Neural progenitor cell (in vitro differentiated cells): ENCODE results near the gene GRB2. TPM values are rescaled to one million over a fixed set of nuclear protein-coding genes. Genes with fewer than 3 reads are reported as not detected.
"Not testable (repeated sequence)": the region's sequence is repeated elsewhere in the genome, so short reads cannot be mapped to it uniquely, and the experiment has no call there.

Experiments
- DNase-seq: peaks from one replicate; pipeline ENCODE4 v3.0.0-alpha.2; 2016; ENCODE audit warnings: low spot score
- H2AFZ ChIP-seq: fragments of 200-600 bp; sonication (generic); replicated peaks from 2 replicates; pipeline ENCODE4 v1.6.1; 2016; ENCODE audit warnings: antibody characterized with exemption
- H3F3A ChIP-seq: fragments of 200-600 bp; sonication (generic); 2 replicates; pipeline ENCODE4 v1.6.1; 2016; ENCODE audit warnings: antibody characterized with exemption, low read depth
- H3K27ac ChIP-seq: fragments of 200-600 bp; sonication (generic); 2 replicates; pipeline ENCODE4 v1.5.1; 2016; ENCODE audit warnings: mild to moderate bottlenecking
- H3K27me3 ChIP-seq: fragments of 200-600 bp; sonication (generic); 2 replicates; pipeline ENCODE4 v1.6.1; 2016; ENCODE audit warnings: mild to moderate bottlenecking, moderate library complexity
- H3K36me3 ChIP-seq: fragments of 200-600 bp; sonication (generic); 2 replicates; pipeline ENCODE4 v1.5.1; 2016
- H3K4me1 ChIP-seq: fragments of 200-600 bp; sonication (generic); 2 replicates; pipeline ENCODE4 v1.6.1; 2016; ENCODE audit warnings: mixed run types
- H3K4me2 ChIP-seq: fragments of 200-600 bp; sonication (generic); 2 replicates; pipeline ENCODE4 v1.6.1; 2016
- H3K4me3 ChIP-seq: fragments of 200-600 bp; sonication (generic); 2 replicates; pipeline ENCODE4 v1.5.1; 2016
- H3K79me2 ChIP-seq: fragments of 200-600 bp; sonication (generic); 2 replicates; pipeline ENCODE4 v1.6.1; 2016; ENCODE audit warnings: low read depth
- H3K9ac ChIP-seq: fragments of 200-600 bp; sonication (generic); 2 replicates; pipeline ENCODE4 v1.6.1; 2016
- H3K9me3 ChIP-seq: fragments of 200-600 bp; sonication (generic); 2 replicates; pipeline ENCODE4 v1.5.1; 2016; ENCODE audit warnings: low read depth
- H4K20me1 ChIP-seq: fragments of 200-600 bp; sonication (generic); 2 replicates; pipeline ENCODE4 v1.6.1; 2016; ENCODE audit warnings: low read depth
- H3K27ac Mint-ChIP-seq: 3 replicates; pipeline ENCODE4 v1.8.0; 2021; ENCODE audit warnings: mixed read lengths
- H3K27me3 Mint-ChIP-seq: 2 replicates; pipeline ENCODE4 v1.8.0; 2022; ENCODE audit warnings: low read depth, mild to moderate bottlenecking, inconsistent platforms, moderate library complexity, mixed read lengths; ENCODE audit not compliant: insufficient read depth
- H3K36me3 Mint-ChIP-seq: 3 replicates; pipeline ENCODE4 v1.8.0; 2021; ENCODE audit warnings: mixed read lengths
- H3K4me1 Mint-ChIP-seq: 3 replicates; pipeline ENCODE4 v1.8.0; 2021; ENCODE audit warnings: mixed read lengths
- H3K4me3 Mint-ChIP-seq: 3 replicates; pipeline ENCODE4 v1.8.0; 2021; ENCODE audit warnings: mild to moderate bottlenecking, moderate library complexity, mixed read lengths
- H3K9me3 Mint-ChIP-seq: 3 replicates; pipeline ENCODE4 v1.8.0; 2020; ENCODE audit warnings: mixed read lengths
- CTCF ChIP-seq: fragments of 200-600 bp; sonication (generic); IDR thresholded peaks from 2 replicates; pipeline ENCODE4 v1.5.1; 2017; ENCODE audit warnings: antibody characterized with exemption, mild to moderate bottlenecking
- EZH2 ChIP-seq: fragments of 200-600 bp; sonication (generic); IDR thresholded peaks from 2 replicates; pipeline ENCODE4 v1.6.1; 2017; ENCODE audit warnings: antibody characterized with exemption, mild to moderate bottlenecking, moderate library complexity
- EZH2phosphoT487 ChIP-seq: fragments of 200-600 bp; sonication (generic); IDR thresholded peaks from 2 replicates; pipeline ENCODE4 v1.6.1; 2017; ENCODE audit warnings: antibody characterized with exemption
- total RNA-seq: library from RNA; depleted of rRNA; stranded (reverse); fragments of >200 nt; gene quantifications from 2 replicates; pipeline ENCODE4 v1.2.3, GENCODE V29; 2015; ENCODE audit warnings: low replicate concordance

GRB2 gene
- total RNA-seq, 1 donor from 2014 or later: 72.5 TPM

GRCh38 chr17:75288359-75288758 lies 117.1 kb downstream of the GRB2 start:
- Mint-ChIP-seq H3K36me3 (peaks cover 3% of the 10 kb centered on the region), H3K9me3 (no peaks in the 10 kb centered on the region), H3K4me1 (peaks cover 8% of the 10 kb centered on the region), H3K27ac (no peak overlapping the region), H3K27me3 (peaks cover 6% of the 10 kb centered on the region), H3K4me3 (peak overlapping the region; percentile 93)
- Histone ChIP-seq H3K9ac (no peak overlapping the region), H4K20me1 (no peaks in the 10 kb centered on the region), H3F3A (peaks cover 4% of the 10 kb centered on the region), H3K4me1 (peaks cover 3% of the 10 kb centered on the region), H3K36me3 (no peaks in the 10 kb centered on the region), H3K4me2 (peak overlapping the region; percentile 82), H3K4me3 (peak overlapping the region; percentile 71), H3K79me2 (no peaks in the 10 kb centered on the region), H3K27me3 (peaks cover 22% of the 10 kb centered on the region), H2AFZ (no peak overlapping the region), H3K9me3 (no peaks in the 10 kb centered on the region), H3K27ac (no peak overlapping the region)
- DNase-seq: no peak
- TF ChIP-seq EZH2 (no peak), EZH2phosphoT487 (no peak), CTCF (no peak)

GRCh38 chr17:75287221-75287620 lies 118.3 kb downstream of the GRB2 start:
- Histone ChIP-seq H3K4me3 (no peak overlapping the region), H3K4me2 (no peak overlapping the region), H3K9ac (no peak overlapping the region), H3K9me3 (no peaks in the 10 kb centered on the region), H3K36me3 (no peaks in the 10 kb centered on the region), H3K27me3 (peaks cover 22% of the 10 kb centered on the region), H3F3A (peaks cover 4% of the 10 kb centered on the region), H3K27ac (no peak overlapping the region), H3K79me2 (no peaks in the 10 kb centered on the region), H4K20me1 (no peaks in the 10 kb centered on the region), H2AFZ (no peak overlapping the region), H3K4me1 (peaks cover 3% of the 10 kb centered on the region)
- Mint-ChIP-seq H3K9me3 (no peaks in the 10 kb centered on the region), H3K4me3 (no peak overlapping the region), H3K27ac (no peak overlapping the region), H3K4me1 (peaks cover 8% of the 10 kb centered on the region), H3K27me3 (peaks cover 7% of the 10 kb centered on the region), H3K36me3 (peaks cover 5% of the 10 kb centered on the region)
- no peak for TF ChIP-seq EZH2
- no peak for TF ChIP-seq EZH2phosphoT487
- TF ChIP-seq CTCF: no peak
- no peak for DNase-seq

GRCh38 chr17:75285123-75285522 lies 120.4 kb downstream of the GRB2 start:
- H3K36me3 Mint-ChIP-seq: peaks cover 5% of the 10 kb centered on the region
- Histone ChIP-seq H3K79me2 (no peaks in the 10 kb centered on the region), H3F3A (peaks cover 2% of the 10 kb centered on the region), H3K9me3 (no peaks in the 10 kb centered on the region), H2AFZ (no peak overlapping the region), H3K27ac (no peak overlapping the region), H3K36me3 (no peaks in the 10 kb centered on the region), H4K20me1 (no peaks in the 10 kb centered on the region), H3K4me1 (peaks cover 3% of the 10 kb centered on the region), H3K9ac (no peak overlapping the region), H3K27me3 (peaks cover 14% of the 10 kb centered on the region), H3K4me3 (no peak overlapping the region), H3K4me2 (no peak overlapping the region)
- H3K27me3 Mint-ChIP-seq: peaks cover 7% of the 10 kb centered on the region
- no peaks in the 10 kb centered on the region for H3K9me3 Mint-ChIP-seq
- TF ChIP-seq CTCF: no peak
- TF ChIP-seq EZH2: no peak
- DNase-seq: no peak
- no peak overlapping the region for H3K27ac Mint-ChIP-seq
- H3K4me1 Mint-ChIP-seq: peaks cover 8% of the 10 kb centered on the region
- H3K4me3 Mint-ChIP-seq: no peak overlapping the region

GRCh38 chr17:75280189-75280588 lies 125.3 kb downstream of the GRB2 start:
- H4K20me1 ChIP-seq, H3K36me3 ChIP-seq, H3K4me1 ChIP-seq, H3K4me2 ChIP-seq, H3K9ac ChIP-seq, H3K9me3 Mint-ChIP-seq, H2AFZ ChIP-seq, H3K4me3 ChIP-seq, H3K4me3 Mint-ChIP-seq, DNase-seq, H3K27ac Mint-ChIP-seq, H3K4me1 Mint-ChIP-seq, H3F3A ChIP-seq, H3K36me3 Mint-ChIP-seq, H3K27me3 ChIP-seq, H3K27ac ChIP-seq, H3K79me2 ChIP-seq, H3K27me3 Mint-ChIP-seq, H3K9me3 ChIP-seq: not testable (repeated sequence)
